B cell (primary cell): ENCODE data around the gene SFXN3. TPM values are rescaled to one million over a fixed set of nuclear protein-coding genes. Genes with fewer than 3 reads are reported as not detected.

Experiments used
- ATAC-seq: fragments of 200-7000 bp; cut with Tn5 transposase; one replicate; pipeline ENCODE4 v1.10.0; 2021; ENCODE audit warnings: low read depth, mild to moderate bottlenecking, moderate number of reproducible peaks, moderate library complexity
- CTCF ChIA-PET: fragments of 350-600 bp; sonication (Branson Sonifier 250); formaldehyde crosslinking; loops from one replicate; lab custom pipeline; 2021; ENCODE audit warnings: antibody characterized with exemption, inconsistent platforms; lab: Charles Lee
- POLR2A ChIA-PET: fragments of 350-600 bp; sonication (Branson Sonifier 250); formaldehyde crosslinking; loops from one replicate; lab custom pipeline; 2021; ENCODE audit warnings: antibody characterized with exemption; lab: Charles Lee
- DNase-seq: peaks from one replicate; pipeline ENCODE4 v3.0.0; 2013
- H2AFZ ChIP-seq: 2 replicates; pipeline ENCODE4 v1.6.1; 2012; ENCODE audit warnings: mild to moderate bottlenecking, low read depth, low read length; ENCODE audit not compliant: insufficient read depth, poor library complexity, severe bottlenecking
- H3K27ac ChIP-seq, 2 donors: 1 replicate in 1 of 2; 2 replicates in 1 of 2; pipeline ENCODE4 v1.5.1; 2012 to 2013; ENCODE audit warnings: low read length in 2 of 2, mild to moderate bottlenecking in 2 of 2, moderate library complexity in 1 of 2
- H3K27me3 ChIP-seq, 4 experiments: fragments of 200-600 bp in 1 of 4; sonication (generic) in 1 of 4; replicated peaks in 1 of 4; 1 replicate in 2 of 4; 2 replicates in 2 of 4; pipeline versions ENCODE4 v1.6.1 to v1.7.0; 2013 to 2016; ENCODE audit warnings: low read length in 3 of 4, mild to moderate bottlenecking in 2 of 4, mixed read lengths in 1 of 4, moderate library complexity in 1 of 4; ENCODE audit not compliant: insufficient read depth in 4 of 4, control insufficient read depth in 3 of 4; ENCODE audit errors: control extremely low read depth in 1 of 4
- H3K36me3 ChIP-seq, 2 experiments: replicated peaks in 1 of 2; 1 replicate in 1 of 2; 2 replicates in 1 of 2; pipeline versions ENCODE4 v1.6.1 to v1.7.1; 2013; ENCODE audit warnings: low read length in 1 of 2; ENCODE audit not compliant: insufficient read depth in 2 of 2, control insufficient read depth in 1 of 2; ENCODE audit errors: control extremely low read depth in 1 of 2, extremely low read depth in 1 of 2
- H3K4me1 ChIP-seq, 2 donors: fragments of 200-600 bp in 1 of 2; sonication (generic) in 1 of 2; 1 replicate in 1 of 2; 2 replicates in 1 of 2; pipeline versions ENCODE4 v1.5.1 to v1.6.1; 2013 to 2017; ENCODE audit warnings: low read length in 2 of 2; ENCODE audit not compliant: control insufficient read depth in 2 of 2, insufficient read depth in 2 of 2
- H3K4me2 ChIP-seq: replicated peaks from 2 replicates; pipeline ENCODE3; 2012; ENCODE audit warnings: mild to moderate bottlenecking, low read depth, low read length; ENCODE audit not compliant: poor library complexity, severe bottlenecking
- H3K4me3 ChIP-seq, 5 experiments: fragments of 200-600 bp in 1 of 5; sonication (generic) in 1 of 5; 1 replicate in 3 of 5; 2 replicates in 2 of 5; pipeline versions ENCODE4 v1.5.1 to v1.7.0; 2011 to 2016; ENCODE audit warnings: low read length in 4 of 5, mild to moderate bottlenecking in 4 of 5, low read depth in 2 of 5, control low read depth in 1 of 5, moderate library complexity in 1 of 5; ENCODE audit not compliant: insufficient read depth in 1 of 5; ENCODE audit errors: control extremely low read depth in 1 of 5, extremely low read depth in 1 of 5
- H3K79me2 ChIP-seq: fragments of 200-600 bp; sonication (generic); one replicate; pipeline ENCODE4 v1.6.0; 2016; ENCODE audit warnings: low read length; ENCODE audit not compliant: control insufficient read depth, insufficient read depth
- H3K9ac ChIP-seq: fragments of 200-600 bp; sonication (generic); 2 replicates; pipeline ENCODE4 v1.6.1; 2017; ENCODE audit warnings: mild to moderate bottlenecking, low read length, moderate library complexity
- H3K9me3 ChIP-seq, 3 donors: one replicate each; pipeline versions ENCODE4 v1.6.1 to v1.7.1; 2013; ENCODE audit warnings: low read length in 2 of 3; ENCODE audit not compliant: control insufficient read depth in 2 of 3, insufficient read depth in 1 of 3; ENCODE audit errors: control extremely low read depth in 1 of 3
- H4K20me1 ChIP-seq: 2 replicates; pipeline ENCODE4 v1.6.0; 2012; ENCODE audit warnings: mild to moderate bottlenecking, low read length; ENCODE audit not compliant: insufficient read depth, control insufficient read depth, poor library complexity, severe bottlenecking
- H3K27ac Mint-ChIP-seq: one replicate; pipeline ENCODE4 v1.8.0; 2021; ENCODE audit warnings: mixed read lengths
- H3K27me3 Mint-ChIP-seq: one replicate; pipeline ENCODE4 v1.8.0; 2021; ENCODE audit warnings: mixed read lengths
- H3K4me1 Mint-ChIP-seq: one replicate; pipeline ENCODE4 v1.8.0; 2021; ENCODE audit warnings: mixed read lengths
- H3K4me3 Mint-ChIP-seq: one replicate; pipeline ENCODE4 v1.8.0; 2021; ENCODE audit warnings: mixed read lengths
- H3K9me3 Mint-ChIP-seq: one replicate; pipeline ENCODE4 v1.8.0; 2022; ENCODE audit warnings: mixed read lengths; ENCODE audit not compliant: insufficient read depth
- CTCF ChIP-seq: fragments of 200-600 bp; IDR thresholded peaks from one replicate; pipeline ENCODE4 v1.8.0; 2022; ENCODE audit warnings: antibody characterized with exemption, mild to moderate bottlenecking
- EZH2 ChIP-seq: IDR thresholded peaks from 2 replicates; pipeline ENCODE4 v1.6.1; 2012; ENCODE audit warnings: borderline replicate concordance, low read depth, mild to moderate bottlenecking, moderate library complexity, low read length; ENCODE audit not compliant: insufficient read depth, poor library complexity, severe bottlenecking
- WGBS: methylation state at CpG from one replicate; pipeline ENCODE4 v1.1.5; 2013; ENCODE audit warnings: missing lambda C conversion rate; ENCODE audit not compliant: insufficient coverage; 5-methylcytosine and 5-hydroxymethylcytosine counted together
- intact Hi-C: fragments of 100-400 bp; cut with micrococcal nuclease; formaldehyde crosslinking; loops from one replicate; pipeline ENCODE4 v1.10.0; 2022
- polyA plus RNA-seq: library from polyadenylated mRNA; depleted of rRNA; stranded (reverse); fragments of >200 nt; gene quantifications from 2 replicates; pipeline ENCODE4 v1.2.3, GENCODE V29; 2012
- total RNA-seq, 2 donors: library from RNA; stranded (reverse); fragments of 120-200 nt in 1 of 2; gene quantifications; 1 replicate in 1 of 2; 2 replicates in 1 of 2; pipeline versions ENCODE4 v1.2.3 to v1.2.4, GENCODE V29; 2013 to 2022

SFXN3 gene
- total and polyA plus RNA-seq, 2 donors (not counting 1 experiment from before 2014, with no cell fraction given): 44.2 to 51.7 TPM

DNA sequence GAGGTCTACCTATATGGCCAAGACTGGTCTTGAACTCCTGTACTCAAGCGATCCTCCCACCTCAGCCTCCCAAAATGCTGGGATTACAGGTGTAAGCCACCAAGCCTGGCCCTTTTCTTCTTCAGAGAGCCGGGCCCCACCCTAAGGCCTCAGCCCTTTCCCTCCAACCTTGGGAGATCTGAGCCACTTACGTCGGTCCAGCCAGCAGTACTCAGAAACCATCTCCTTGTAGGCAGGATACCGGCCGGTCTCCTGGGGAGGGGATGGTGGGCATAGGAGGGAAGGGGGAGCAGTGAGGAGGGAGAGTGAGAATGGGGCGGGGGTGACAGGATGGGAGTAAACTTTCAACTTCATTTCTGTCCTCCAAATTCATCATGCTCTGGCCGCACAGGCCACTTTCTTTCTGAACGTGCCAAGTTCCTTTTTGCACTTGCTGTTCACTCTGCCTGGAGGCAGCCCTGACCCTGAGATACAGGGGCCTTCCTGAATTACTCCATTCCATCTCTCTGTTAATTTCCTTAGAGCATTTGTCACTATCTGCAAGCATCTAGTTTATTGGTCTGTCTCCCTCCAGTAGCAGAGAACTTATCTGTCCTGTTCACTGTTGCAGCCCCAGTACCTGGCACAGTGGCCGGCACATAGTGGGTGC lies 10.5 kb upstream of the SFXN3 start:
- H3K4me1 Mint-ChIP-seq: peaks cover 13% of the 10 kb centered on the region
- Histone ChIP-seq H3K36me3 (no peaks in the 10 kb centered on the region), H3K4me1 (peaks cover 16 to 17% of the 10 kb centered on the region in 2 donors), H3K4me3 (no peak overlapping the region), H3K27ac (no peak overlapping the region), H3K9ac (no peak overlapping the region), H2AFZ (no peak overlapping the region), H4K20me1 (no peaks in the 10 kb centered on the region), H3K4me2 (no peak overlapping the region), H3K9me3 (no peaks in the 10 kb centered on the region), H3K27me3 (peaks cover 0 to 33% (median 22%) of the 10 kb centered on the region in 4 experiments), H3K79me2 (no peaks in the 10 kb centered on the region)
- DNase-seq (no peak), ATAC-seq (no peak)
- H3K27ac Mint-ChIP-seq: no peak overlapping the region
- TF ChIP-seq CTCF (no peak), EZH2 (no peak)
- H3K4me3 Mint-ChIP-seq: no peak overlapping the region
- WGBS: 90% methylated on average over 5 of the region's 10 CpGs
- intact Hi-C loops: no loop called here
- H3K27me3 Mint-ChIP-seq: peaks cover 27% of the 10 kb centered on the region
- CTCF ChIA-PET: interaction anchor here (1.7 to 7.0 kb wide), 3 partner anchors 10 to 23 kb away, joined by 9 to 57 read pairs (median 36); partner anchors contain the start of genes LZTS2, PDZD7 and SFXN3
- POLR2A ChIA-PET: interaction anchor here (0.9 to 1.2 kb wide), 2 partner anchors 10 to 43 kb away, joined by 4 read pairs; partner anchors contain the start of genes PDZD7 and SFXN3
- H3K9me3 Mint-ChIP-seq: no peaks in the 10 kb centered on the region

DNA sequence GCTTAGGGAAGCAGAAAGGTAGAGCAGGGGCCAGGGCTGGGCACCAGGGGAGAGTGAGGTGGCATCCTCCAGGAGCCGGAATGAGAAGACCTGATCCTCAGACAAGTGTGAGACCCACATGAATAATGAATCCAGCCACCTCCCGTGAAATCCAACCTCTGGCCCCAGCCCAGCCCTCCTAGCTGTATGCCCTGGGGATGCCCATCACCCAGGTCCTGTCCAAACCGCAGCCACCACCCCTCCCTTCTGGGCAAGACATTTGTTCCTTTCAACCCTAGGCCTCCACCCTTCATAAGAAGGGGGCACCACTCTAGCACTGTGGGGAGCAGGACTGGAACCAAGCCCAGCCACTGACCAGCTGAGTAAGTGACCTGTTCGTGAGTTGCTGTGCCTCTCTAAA lies 9.8 kb upstream of the SFXN3 start:
- no peak overlapping the region for H2AFZ ChIP-seq
- H3K9ac ChIP-seq: no peak overlapping the region
- WGBS: 93% methylated on average over 4 of the region's 4 CpGs
- no peaks in the 10 kb centered on the region for H4K20me1 ChIP-seq
- Mint-ChIP-seq H3K27me3 (peaks cover 23% of the 10 kb centered on the region), H3K27ac (no peak overlapping the region), H3K4me3 (no peak overlapping the region), H3K4me1 (peaks cover 13% of the 10 kb centered on the region), H3K9me3 (no peaks in the 10 kb centered on the region)
- ChIA-PET POLR2A (no interaction called here), CTCF (no interaction called here)
- peaks cover 16 to 17% of the 10 kb centered on the region in 2 donors for H3K4me1 ChIP-seq
- no peaks in the 10 kb centered on the region for H3K9me3 ChIP-seq
- H3K4me3 ChIP-seq: no peak overlapping the region
- no peaks in the 10 kb centered on the region for H3K79me2 ChIP-seq
- H3K36me3 ChIP-seq: no peaks in the 10 kb centered on the region
- intact Hi-C loops: no loop called here
- no peak overlapping the region for H3K27ac ChIP-seq
- ATAC-seq: no peak
- H3K4me2 ChIP-seq: no peak overlapping the region
- H3K27me3 ChIP-seq: peaks cover 0 to 27% (median 19%) of the 10 kb centered on the region in 4 experiments
- no peak for TF ChIP-seq EZH2
- TF ChIP-seq CTCF: no peak
- no peak for DNase-seq
